NCI-H524 treated with DMSO at 0.1 percent for 48 hours (cell line): ENCODE measurements around the gene DOK5.

Experiments used
- DNase-seq: peaks from one replicate; lab custom pipeline; 2025; lab: John Stamatoyannopoulos, UW

DOK5 gene

DNA sequence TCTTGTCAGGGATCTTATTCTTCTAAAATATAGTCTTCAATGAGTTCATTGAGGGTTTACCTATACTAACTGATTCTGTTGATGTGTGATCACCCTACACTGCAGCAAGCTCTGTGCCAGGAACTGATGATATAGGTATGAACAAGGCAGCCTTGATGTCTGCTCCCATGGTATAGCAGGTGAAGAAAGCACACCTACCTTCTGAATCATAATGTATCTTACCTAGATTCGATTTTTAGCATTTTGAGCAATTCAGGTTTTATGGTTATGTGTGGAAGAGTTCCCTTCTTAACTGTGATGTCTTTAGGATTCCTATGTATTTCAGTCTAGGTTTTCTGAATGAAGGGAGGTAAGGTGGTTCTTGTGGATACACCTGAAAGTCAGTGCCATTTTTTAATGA is 223.0 kb downstream of the DOK5 start:
- no peak for DNase-seq
